CD4-positive, alpha-beta T cell (primary cell): ENCODE data around the gene FKRP. TPM values are rescaled to one million over a fixed set of nuclear protein-coding genes. Genes with fewer than 3 reads are reported as not detected.

ENCODE experiments used
- ATAC-seq: fragments of 200-7000 bp; cut with Tn5 transposase; one replicate; pipeline ENCODE4 v1.10.0; 2022; ENCODE audit warnings: mild to moderate bottlenecking; ENCODE audit not compliant: poor library complexity
- CTCF ChIA-PET: fragments of 350-600 bp; sonication (Branson Sonifier 250); formaldehyde crosslinking; loops from one replicate; lab custom pipeline; 2021; ENCODE audit warnings: antibody characterized with exemption, inconsistent platforms; lab: Charles Lee
- POLR2A ChIA-PET: fragments of 350-600 bp; sonication (Branson Sonifier 250); formaldehyde crosslinking; loops from one replicate; lab custom pipeline; 2021; ENCODE audit warnings: antibody characterized with exemption, inconsistent platforms; lab: Charles Lee
- DNase-seq, 14 experiments: peaks; one replicate each; pipeline ENCODE4 v3.0.0-alpha.2; 2013 to 2020; ENCODE audit warnings: mixed read lengths in 2 of 14
- H3K27ac ChIP-seq, 2 donors: one replicate each; pipeline versions ENCODE4 v1.5.1 to v1.7.0; 2013; ENCODE audit warnings: low read length in 2 of 2, low read depth in 1 of 2, mild to moderate bottlenecking in 1 of 2
- H3K27me3 ChIP-seq, 2 experiments: 1 replicate in 1 of 2; 2 replicates in 1 of 2; pipeline versions ENCODE4 v1.6.1 to v1.7.0; 2013; ENCODE audit warnings: low read length in 2 of 2, control low read depth in 1 of 2, mild to moderate bottlenecking in 1 of 2, moderate library complexity in 1 of 2; ENCODE audit not compliant: insufficient read depth in 2 of 2, control insufficient read depth in 1 of 2
- H3K36me3 ChIP-seq: one replicate; pipeline ENCODE4 v1.6.1; 2013; ENCODE audit warnings: low read length, control low read depth; ENCODE audit not compliant: insufficient read depth
- H3K4me1 ChIP-seq: one replicate; pipeline ENCODE4 v1.6.1; 2013; ENCODE audit warnings: low read length, control low read depth; ENCODE audit not compliant: insufficient read depth
- H3K4me3 ChIP-seq: one replicate; pipeline ENCODE4 v1.5.1; 2013; ENCODE audit warnings: mild to moderate bottlenecking, low read length, moderate library complexity
- H3K9me3 ChIP-seq, 2 experiments: 1 replicate in 1 of 2; 2 replicates in 1 of 2; pipeline versions ENCODE4 v1.6.1 to v1.7.0; 2013; ENCODE audit warnings: low read length in 2 of 2, mild to moderate bottlenecking in 2 of 2, control low read depth in 1 of 2, moderate library complexity in 1 of 2; ENCODE audit not compliant: control insufficient read depth in 1 of 2, insufficient read depth in 1 of 2
- H3K27ac Mint-ChIP-seq: one replicate; pipeline ENCODE4 v1.8.0; 2020; ENCODE audit warnings: mixed read lengths
- H3K27me3 Mint-ChIP-seq: one replicate; pipeline ENCODE4 v1.8.0; 2021; ENCODE audit warnings: mixed read lengths
- H3K36me3 Mint-ChIP-seq: one replicate; pipeline ENCODE4 v1.8.0; 2021; ENCODE audit warnings: low read depth, mixed read lengths
- H3K4me1 Mint-ChIP-seq: one replicate; pipeline ENCODE4 v1.8.0; 2021; ENCODE audit warnings: low read depth, mixed read lengths
- H3K4me3 Mint-ChIP-seq: one replicate; pipeline ENCODE4 v1.8.0; 2020; ENCODE audit warnings: mild to moderate bottlenecking, mixed read lengths
- H3K9me3 Mint-ChIP-seq: one replicate; pipeline ENCODE4 v1.8.0; 2020; ENCODE audit warnings: mixed read lengths
- intact Hi-C, 2 experiments: fragments of 100-400 bp; cut with DNase I in 1 of 2; cut with micrococcal nuclease in 1 of 2; formaldehyde crosslinking; loops; one replicate each; pipeline versions ENCODE4 v1.15.1 to v1.9.0; 2023 to 2025; cut with DNase I, micrococcal nuclease
- total RNA-seq, 174 experiments: library from RNA in 2 of 174; stranded (reverse) in 2 of 174; gene quantifications; one replicate each; pipeline ENCODE4 v1.2.3 and lab custom pipeline; 2021 to 2026
- TF ChIP-seq, protein P1 (sequence below): fragments of 200-600 bp; IDR thresholded peaks from one replicate; pipeline ENCODE4 v1.8.0; 2022; ENCODE audit warnings: antibody characterized with exemption, mild to moderate bottlenecking

FKRP gene
- total RNA-seq, 2 experiments from 2014 or later = 19.0 to 20.2 TPM

DNA sequence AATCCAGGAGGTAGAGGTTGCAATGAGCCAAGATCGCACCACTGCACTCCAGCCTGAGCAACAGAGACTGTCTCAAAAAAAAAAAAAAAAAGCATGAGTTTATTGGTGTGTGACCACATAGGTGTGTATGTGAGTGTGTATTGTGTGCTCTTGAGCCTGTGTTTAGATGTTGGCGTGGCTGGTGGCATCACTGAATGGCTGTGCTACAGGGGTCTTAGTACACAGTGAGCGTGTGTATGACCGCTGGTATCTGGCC, 40.1 kb downstream of the FKRP start:
- Mint-ChIP-seq H3K4me1 (peaks cover 55% of the 10 kb centered on the region), H3K4me3 (peak overlapping the region; percentile 93)

DNA sequence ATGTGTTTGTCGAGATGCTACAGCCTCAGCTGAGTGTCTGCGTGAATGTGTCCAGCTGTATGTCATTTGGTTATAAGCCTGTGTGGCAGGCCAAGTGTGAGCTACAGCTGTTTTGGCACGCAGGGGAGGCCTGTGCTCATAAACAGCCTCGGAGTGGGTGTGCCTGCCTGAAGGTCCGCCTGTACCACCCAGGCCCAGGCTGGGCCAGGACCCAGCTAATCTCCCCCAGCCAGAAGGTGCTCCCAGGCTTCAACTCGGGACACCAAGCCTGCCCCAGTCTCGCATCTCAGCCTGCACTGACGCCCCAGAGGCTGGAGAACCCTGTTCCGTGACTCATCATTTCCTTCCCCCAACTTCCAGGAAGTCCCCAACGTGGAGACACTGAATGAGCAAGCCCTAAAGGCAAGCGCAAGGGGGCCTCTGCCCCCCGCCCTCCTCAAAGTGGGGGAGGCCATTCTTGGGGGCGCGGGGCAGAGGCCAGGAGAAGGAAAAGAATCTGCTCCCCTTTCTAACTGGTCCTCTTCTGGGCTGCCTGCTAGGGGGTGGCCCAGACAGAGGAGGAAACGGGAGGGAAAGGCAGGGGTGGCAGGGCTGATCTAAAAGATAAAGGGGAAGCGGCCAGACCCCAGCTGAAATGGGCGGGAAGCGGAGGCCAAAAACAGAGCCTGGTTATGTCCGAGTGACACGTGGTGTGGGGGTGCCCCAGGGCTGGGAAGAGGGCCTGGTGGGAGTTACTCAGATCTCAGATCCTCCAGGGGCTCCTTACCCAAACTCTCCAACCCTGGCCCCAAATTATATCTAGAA, 40.6 kb downstream of the FKRP start:
- Mint-ChIP-seq H3K36me3 (peaks cover 26% of the 10 kb centered on the region), H3K27me3 (no peaks in the 10 kb centered on the region), H3K4me3 (peak overlapping the region; percentile 93), H3K4me1 (peaks cover 55% of the 10 kb centered on the region), H3K27ac (peak overlapping the region; percentile 83), H3K9me3 (no peaks in the 10 kb centered on the region)
- H3K36me3 ChIP-seq = peaks cover 25% of the 10 kb centered on the region
- ChIA-PET CTCF (interaction anchor here (3.7 kb wide), 1 partner anchor 54 kb away, joined by 16 read pairs; no protein-coding TSS in a partner anchor), POLR2A (interaction anchor here (1.2 kb wide), 1 partner anchor 327 kb away, joined by 3 read pairs; the partner anchor contains the start of gene ZC3H4)
- intact Hi-C loops = loop anchor here (1.0 to 10.0 kb wide), 5 partner anchors 36 to 1538 kb away; partner anchors contain the start of genes CCDC9 (in 1 of the 2), EMP3 (in 1 of the 2) and TMEM160 (in 1 of the 2)
- peaks cover 65% of the 10 kb centered on the region for H3K4me1 ChIP-seq
- TF ChIP-seq, protein P1, sequence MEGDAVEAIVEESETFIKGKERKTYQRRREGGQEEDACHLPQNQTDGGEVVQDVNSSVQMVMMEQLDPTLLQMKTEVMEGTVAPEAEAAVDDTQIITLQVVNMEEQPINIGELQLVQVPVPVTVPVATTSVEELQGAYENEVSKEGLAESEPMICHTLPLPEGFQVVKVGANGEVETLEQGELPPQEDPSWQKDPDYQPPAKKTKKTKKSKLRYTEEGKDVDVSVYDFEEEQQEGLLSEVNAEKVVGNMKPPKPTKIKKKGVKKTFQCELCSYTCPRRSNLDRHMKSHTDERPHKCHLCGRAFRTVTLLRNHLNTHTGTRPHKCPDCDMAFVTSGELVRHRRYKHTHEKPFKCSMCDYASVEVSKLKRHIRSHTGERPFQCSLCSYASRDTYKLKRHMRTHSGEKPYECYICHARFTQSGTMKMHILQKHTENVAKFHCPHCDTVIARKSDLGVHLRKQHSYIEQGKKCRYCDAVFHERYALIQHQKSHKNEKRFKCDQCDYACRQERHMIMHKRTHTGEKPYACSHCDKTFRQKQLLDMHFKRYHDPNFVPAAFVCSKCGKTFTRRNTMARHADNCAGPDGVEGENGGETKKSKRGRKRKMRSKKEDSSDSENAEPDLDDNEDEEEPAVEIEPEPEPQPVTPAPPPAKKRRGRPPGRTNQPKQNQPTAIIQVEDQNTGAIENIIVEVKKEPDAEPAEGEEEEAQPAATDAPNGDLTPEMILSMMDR = no peak
- H3K27ac ChIP-seq = peak overlapping the region; percentile 72 to 78
- DNase-seq (peak; percentile 44 to 93 (median 74)), ATAC-seq (peak; percentile 68)
- no peaks in the 10 kb centered on the region for H3K27me3 ChIP-seq
- H3K9me3 ChIP-seq = no peaks in the 10 kb centered on the region
- peak overlapping the region; percentile 76 for H3K4me3 ChIP-seq

More for the DNA sequence above, 40.1 kb downstream of the FKRP start:
- DNase-seq (no peak), ATAC-seq (no peak)
- H3K4me3 ChIP-seq = peak overlapping the region; percentile 76
- peak overlapping the region; percentile 72 to 78 for H3K27ac ChIP-seq
- CTCF ChIA-PET = interaction anchor here (1.0 to 3.7 kb wide), 2 partner anchors 37 to 54 kb away, joined by 4 to 16 read pairs; no protein-coding TSS in a partner anchor
- TF ChIP-seq, protein P1 = no peak
- H3K9me3 ChIP-seq = no peaks in the 10 kb centered on the region
- POLR2A ChIA-PET = interaction anchor here (1.2 kb wide), 1 partner anchor 327 kb away, joined by 3 read pairs; the partner anchor contains the start of gene ZC3H4
- peak overlapping the region; percentile 83 for H3K27ac Mint-ChIP-seq
- H3K36me3 Mint-ChIP-seq = peaks cover 27% of the 10 kb centered on the region
- no peaks in the 10 kb centered on the region for H3K27me3 Mint-ChIP-seq
- peaks cover 30% of the 10 kb centered on the region for H3K36me3 ChIP-seq
- intact Hi-C loops = loop anchor here (1.0 to 10.0 kb wide), 5 partner anchors 36 to 1539 kb away; partner anchors contain the start of genes CCDC9 (in 1 of the 2), EMP3 (in 1 of the 2) and TMEM160 (in 1 of the 2)
- H3K27me3 ChIP-seq = no peaks in the 10 kb centered on the region
- no peaks in the 10 kb centered on the region for H3K9me3 Mint-ChIP-seq
- peaks cover 65% of the 10 kb centered on the region for H3K4me1 ChIP-seq

DNA sequence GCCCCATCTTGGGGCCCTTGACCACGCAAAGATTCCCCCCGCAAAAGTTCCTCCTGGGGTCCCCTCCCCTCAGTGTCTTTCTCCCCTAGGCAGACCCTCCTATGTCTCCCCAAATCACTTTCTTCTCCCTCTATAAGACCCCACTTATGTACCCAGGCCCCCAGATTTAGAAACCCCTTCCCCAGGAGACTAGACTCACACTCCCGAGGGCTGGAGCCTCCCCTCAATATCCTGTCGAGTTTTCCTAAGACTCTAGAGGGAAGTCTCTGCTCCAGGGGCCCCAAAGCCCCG, 41.1 kb downstream of the FKRP start:
- peaks cover 20% of the 10 kb centered on the region for H3K36me3 ChIP-seq
- POLR2A ChIA-PET = interaction anchor here (2.3 kb wide), 1 partner anchor 33 kb away, joined by 9 read pairs; no protein-coding TSS in a partner anchor

More for the DNA sequence above, 41.1 kb downstream of the FKRP start:
- no peaks in the 10 kb centered on the region for H3K27me3 Mint-ChIP-seq
- Histone ChIP-seq H3K27ac (peak overlapping the region; percentile 72 to 78), H3K9me3 (no peaks in the 10 kb centered on the region), H3K4me3 (peak overlapping the region; percentile 76), H3K4me1 (peaks cover 71% of the 10 kb centered on the region), H3K27me3 (no peaks in the 10 kb centered on the region)
- TF ChIP-seq, protein P1 = no peak
- intact Hi-C loops = loop anchor here (5.0 to 10.0 kb wide), 4 partner anchors 35 to 1538 kb away; partner anchors contain the start of genes CCDC9 (in 1 of the 2), EMP3 (in 1 of the 2) and TMEM160 (in 1 of the 2)
- CTCF ChIA-PET = interaction anchor here (1.5 to 3.7 kb wide), 2 partner anchors 17 to 53 kb away, joined by 3 to 16 read pairs; no protein-coding TSS in a partner anchor
- H3K36me3 Mint-ChIP-seq = peaks cover 20% of the 10 kb centered on the region
- DNase-seq = no peak
- H3K4me1 Mint-ChIP-seq = peaks cover 58% of the 10 kb centered on the region
- H3K4me3 Mint-ChIP-seq = peak overlapping the region; percentile 93
- H3K27ac Mint-ChIP-seq = peak overlapping the region; percentile 83
- no peaks in the 10 kb centered on the region for H3K9me3 Mint-ChIP-seq
- ATAC-seq = no peak
